ENCODE results near the gene MORC2.

The MORC2 gene

GRCh38 chr22:30968015-30968923 is at the start of gene MORC2:
Gene MORC2, minus strand, starts transcription at chr22:30968774. Its CDS starts 885 bp downstream, at chr22:30967889.
- DNase-seq: no peak

GRCh38 chr22:31005535-31005934 is 37.0 kb upstream of the MORC2 start:
- no peak for DNase-seq

- no peak for DNase-seq
Observed at GRCh38 chr22:31001124-31001770, 32.7 kb upstream of the MORC2 start.

- no peak for DNase-seq
Observed at GRCh38 chr22:30998329-30998728, 29.8 kb upstream of the MORC2 start.

GRCh38 chr22:30996462-30996861 is 27.9 kb upstream of the MORC2 start:
- DNase-seq: no peak

- no peak for DNase-seq
Observed at GRCh38 chr22:30994960-30995359, 26.4 kb upstream of the MORC2 start.

- DNase-seq: no peak
Observed at GRCh38 chr22:30992565-30992964, 24.0 kb upstream of the MORC2 start.

GRCh38 chr22:30990690-30991089 is 22.1 kb upstream of the MORC2 start:
- no peak for DNase-seq

- no peak for DNase-seq
Observed at GRCh38 chr22:30989474-30989873, 20.9 kb upstream of the MORC2 start.

- no peak for DNase-seq
Observed at GRCh38 chr22:30985561-30986208, 17.1 kb upstream of the MORC2 start.

GRCh38 chr22:30984317-30984716 is 15.7 kb upstream of the MORC2 start:
- no peak for DNase-seq

- DNase-seq: no peak
Observed at GRCh38 chr22:30982512-30982911, 13.9 kb upstream of the MORC2 start.

GRCh38 chr22:30979932-30980331 is 11.4 kb upstream of the MORC2 start:
- no peak for DNase-seq

GRCh38 chr22:30978304-30978962 is 9.9 kb upstream of the MORC2 start:
- DNase-seq: no peak

GRCh38 chr22:30970356-30970746 is 1.8 kb upstream of the MORC2 start:
- no peak for DNase-seq

GRCh38 chr22:30969532-30970355 is 1.2 kb upstream of the MORC2 start:
- peak; percentile 44 to 49 for DNase-seq

GRCh38 chr22:30968924-30969531 is 454 bp upstream of the MORC2 start, which contains the start of gene TUG1:
Gene TUG1, plus strand, starts transcription at chr22:30969265.
- DNase-seq: peak; percentile 97 to 98

- no peak for DNase-seq
Observed at GRCh38 chr22:30964858-30965257, 3.7 kb downstream of the MORC2 start.

- DNase-seq: no peak
Observed at GRCh38 chr22:30955153-30955552, 13.4 kb downstream of the MORC2 start.

GRCh38 chr22:30953206-30953605 is 15.4 kb downstream of the MORC2 start:
- no peak for DNase-seq

- DNase-seq: no peak
Observed at GRCh38 chr22:30949934-30950660, 18.5 kb downstream of the MORC2 start.

Measured in stimulated activated CD4-positive, alpha-beta T cell treated with anti-CD3 and anti-CD28 coated beads, Interleukin-2, amount 100 ng/mL, for 24 hours (primary cell).